Endodermal cell (in vitro differentiated cells): Measurements from ENCODE around the gene MYO5A. TPM values are rescaled to one million over a fixed set of nuclear protein-coding genes. Genes with fewer than 3 reads are reported as not detected.

Experiments
- DNase-seq: peaks from one replicate; pipeline ENCODE4 v3.0.0-alpha.2; 2017
- H3K27ac ChIP-seq: 2 replicates; pipeline ENCODE4 v1.5.1; 2013; ENCODE audit warnings: mild to moderate bottlenecking, low read depth, low read length, moderate library complexity
- H3K27me3 ChIP-seq: 2 replicates; pipeline ENCODE4 v1.6.1; 2013; ENCODE audit warnings: mild to moderate bottlenecking, low read length, moderate library complexity; ENCODE audit not compliant: insufficient read depth, control insufficient read depth, poor library complexity, severe bottlenecking
- H3K36me3 ChIP-seq: 2 replicates; pipeline ENCODE4 v1.7.0; 2013; ENCODE audit warnings: mild to moderate bottlenecking, low read length, moderate library complexity; ENCODE audit not compliant: control insufficient read depth, insufficient read depth
- H3K4me1 ChIP-seq: one replicate; pipeline ENCODE4 v1.7.0; 2013; ENCODE audit warnings: low read length; ENCODE audit not compliant: control insufficient read depth, insufficient read depth
- H3K4me3 ChIP-seq: 2 replicates; pipeline ENCODE4 v1.5.1; 2013; ENCODE audit warnings: mild to moderate bottlenecking, low read length, moderate library complexity
- H3K9ac ChIP-seq: 2 replicates; pipeline ENCODE4 v1.6.1; 2013; ENCODE audit warnings: mild to moderate bottlenecking, low read length, moderate library complexity; ENCODE audit not compliant: poor library complexity, severe bottlenecking; ENCODE audit errors: extremely low read depth
- H3K9me3 ChIP-seq: 2 replicates; pipeline ENCODE4 v1.6.1; 2013; ENCODE audit warnings: mild to moderate bottlenecking, low read length, moderate library complexity; ENCODE audit not compliant: control insufficient read depth
- H3K27ac Mint-ChIP-seq: 2 replicates; pipeline ENCODE4 v1.8.0; 2020; ENCODE audit warnings: mixed read lengths
- H3K27me3 Mint-ChIP-seq: 2 replicates; pipeline ENCODE4 v1.8.0; 2021; ENCODE audit warnings: mild to moderate bottlenecking, mixed read lengths; ENCODE audit not compliant: insufficient read depth
- H3K36me3 Mint-ChIP-seq: 2 replicates; pipeline ENCODE4 v1.8.0; 2020; ENCODE audit warnings: low read depth, mixed read lengths
- H3K4me1 Mint-ChIP-seq: 2 replicates; pipeline ENCODE4 v1.8.0; 2020; ENCODE audit warnings: mixed read lengths
- H3K4me3 Mint-ChIP-seq: 2 replicates; pipeline ENCODE4 v1.8.0; 2020; ENCODE audit warnings: mild to moderate bottlenecking, moderate library complexity, mixed read lengths
- H3K9me3 Mint-ChIP-seq: 2 replicates; pipeline ENCODE4 v1.8.0; 2020; ENCODE audit warnings: mild to moderate bottlenecking, mixed read lengths
- WGBS, 2 experiments: methylation state at CpG; one replicate each; pipeline versions ENCODE4 v1.1.5 to v1.1.7; 2013; ENCODE audit warnings: missing lambda C conversion rate in 2 of 2, mixed read lengths in 1 of 2; ENCODE audit not compliant: insufficient coverage in 1 of 2, insufficient read length in 1 of 2; 5-methylcytosine and 5-hydroxymethylcytosine counted together
- total RNA-seq, 2 donors: library from RNA; stranded (reverse); fragmentation: NEBNext Ultra II Directional in 1 of 2; extraction: Animal tissue kit (Norgen Biotek cat#: 25700) in 1 of 2; gene quantifications; 2 replicates in 1 of 2; 3 replicates in 1 of 2; pipeline ENCODE4 v1.2.1, GENCODE V29; 2021
- TF ChIP-seq, protein P1 (sequence below): fragments of 200-600 bp; sonication (generic); conservative IDR thresholded peaks from 2 replicates; pipeline ENCODE4 v1.5.0; 2021; ENCODE audit warnings: antibody characterized with exemption, mild to moderate bottlenecking

Gene MYO5A
- total RNA-seq, 2 donors from 2014 or later = 10.0 to 13.1 TPM

DNA sequence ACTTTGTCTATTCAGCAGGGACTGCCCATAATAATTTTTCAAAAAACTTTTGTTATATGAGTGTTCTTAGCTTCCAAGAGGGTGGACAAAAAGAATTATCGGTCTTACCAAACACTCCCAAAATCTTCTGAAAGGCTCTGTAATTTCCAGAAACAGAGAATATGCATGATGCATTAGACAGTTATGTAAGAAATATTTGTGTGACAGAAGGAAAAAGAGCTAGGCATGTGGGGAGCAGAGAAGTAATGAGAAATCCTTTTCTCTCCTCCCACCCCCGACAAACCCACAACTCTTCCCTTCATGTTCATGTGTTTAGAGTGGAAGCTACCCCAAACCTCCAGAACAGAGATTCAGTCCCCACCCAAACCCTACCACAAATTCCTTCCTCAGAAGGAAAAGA lies 86.8 kb downstream of the MYO5A start:
- no peak for DNase-seq
- 94 to 100% methylated on average over 1 of the region's 2 CpGs for WGBS, 2 experiments
- H3K9me3 Mint-ChIP-seq = peaks cover 17% of the 10 kb centered on the region
- H3K4me1 ChIP-seq = no peaks in the 10 kb centered on the region
- H3K27ac Mint-ChIP-seq = no peak overlapping the region
- peaks cover 6% of the 10 kb centered on the region for H3K36me3 Mint-ChIP-seq
- H3K27me3 ChIP-seq = no peaks in the 10 kb centered on the region
- H3K9ac ChIP-seq = no peak overlapping the region
- no peaks in the 10 kb centered on the region for H3K9me3 ChIP-seq
- H3K27me3 Mint-ChIP-seq = no peaks in the 10 kb centered on the region
- H3K4me3 Mint-ChIP-seq = no peak overlapping the region
- H3K4me3 ChIP-seq = no peak overlapping the region
- H3K4me1 Mint-ChIP-seq = peaks cover 13% of the 10 kb centered on the region
- H3K27ac ChIP-seq = no peak overlapping the region
- H3K36me3 ChIP-seq = no peaks in the 10 kb centered on the region
- TF ChIP-seq, protein P1, sequence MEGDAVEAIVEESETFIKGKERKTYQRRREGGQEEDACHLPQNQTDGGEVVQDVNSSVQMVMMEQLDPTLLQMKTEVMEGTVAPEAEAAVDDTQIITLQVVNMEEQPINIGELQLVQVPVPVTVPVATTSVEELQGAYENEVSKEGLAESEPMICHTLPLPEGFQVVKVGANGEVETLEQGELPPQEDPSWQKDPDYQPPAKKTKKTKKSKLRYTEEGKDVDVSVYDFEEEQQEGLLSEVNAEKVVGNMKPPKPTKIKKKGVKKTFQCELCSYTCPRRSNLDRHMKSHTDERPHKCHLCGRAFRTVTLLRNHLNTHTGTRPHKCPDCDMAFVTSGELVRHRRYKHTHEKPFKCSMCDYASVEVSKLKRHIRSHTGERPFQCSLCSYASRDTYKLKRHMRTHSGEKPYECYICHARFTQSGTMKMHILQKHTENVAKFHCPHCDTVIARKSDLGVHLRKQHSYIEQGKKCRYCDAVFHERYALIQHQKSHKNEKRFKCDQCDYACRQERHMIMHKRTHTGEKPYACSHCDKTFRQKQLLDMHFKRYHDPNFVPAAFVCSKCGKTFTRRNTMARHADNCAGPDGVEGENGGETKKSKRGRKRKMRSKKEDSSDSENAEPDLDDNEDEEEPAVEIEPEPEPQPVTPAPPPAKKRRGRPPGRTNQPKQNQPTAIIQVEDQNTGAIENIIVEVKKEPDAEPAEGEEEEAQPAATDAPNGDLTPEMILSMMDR = no peak

DNA sequence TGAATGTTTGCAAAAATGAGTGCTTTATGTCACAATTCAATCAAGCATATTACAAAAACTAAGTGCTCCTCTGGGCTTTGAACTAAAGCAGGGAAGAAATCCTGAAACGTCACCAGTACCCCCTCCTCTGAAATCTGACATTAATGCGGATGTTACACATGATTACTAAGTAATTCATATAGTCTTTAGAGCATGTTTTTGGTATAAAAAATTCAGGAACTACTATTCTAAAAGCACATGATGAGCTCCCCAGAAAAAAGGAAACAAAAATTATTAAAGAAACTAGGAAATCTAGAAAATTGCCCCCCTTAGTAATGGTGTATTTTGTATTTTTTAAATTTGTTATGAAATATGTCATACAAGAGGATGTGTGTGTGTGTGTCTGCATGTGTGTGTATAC lies 87.7 kb downstream of the MYO5A start:
- Histone ChIP-seq H3K36me3 (no peaks in the 10 kb centered on the region), H3K9ac (no peak overlapping the region), H3K4me1 (no peaks in the 10 kb centered on the region), H3K4me3 (no peak overlapping the region), H3K27me3 (no peaks in the 10 kb centered on the region), H3K27ac (no peak overlapping the region), H3K9me3 (no peaks in the 10 kb centered on the region)
- H3K4me3 Mint-ChIP-seq = no peak overlapping the region
- H3K9me3 Mint-ChIP-seq = peaks cover 9% of the 10 kb centered on the region
- H3K27me3 Mint-ChIP-seq = no peaks in the 10 kb centered on the region
- H3K36me3 Mint-ChIP-seq = peaks cover 6% of the 10 kb centered on the region
- no peak for DNase-seq
- H3K27ac Mint-ChIP-seq = no peak overlapping the region
- TF ChIP-seq, protein P1 = no peak
- peaks cover 15% of the 10 kb centered on the region for H3K4me1 Mint-ChIP-seq
- WGBS, 2 experiments = 83% methylated on average over 1 of the region's 2 CpGs; no CpG with 5 or more reads in 1 of the 2 experiments

DNA sequence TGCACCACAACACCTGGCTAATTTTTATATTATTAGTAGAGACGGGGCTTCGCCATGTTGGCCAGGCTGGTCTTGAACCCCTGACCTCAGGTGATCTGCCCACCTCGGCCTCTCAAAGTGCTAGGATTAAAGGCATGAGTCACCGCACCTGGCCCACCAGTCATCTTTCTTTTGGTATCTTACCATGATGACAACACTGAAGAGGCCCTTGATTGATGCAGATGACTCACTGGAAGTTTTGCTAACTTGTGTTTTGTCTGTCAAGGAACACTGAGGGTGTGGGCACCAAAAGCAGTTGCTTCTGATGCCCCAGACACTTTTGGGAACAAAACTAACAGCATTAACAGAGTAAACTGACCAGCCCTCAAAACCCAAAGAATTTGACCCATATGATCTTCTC lies 88.3 kb downstream of the MYO5A start:
- TF ChIP-seq, protein P1 = no peak
- WGBS, 2 experiments = 91 to 92% methylated on average over 4 of the region's 4 CpGs
- Histone ChIP-seq H3K4me3 (no peak overlapping the region), H3K9ac (no peak overlapping the region), H3K27ac (no peak overlapping the region), H3K4me1 (no peaks in the 10 kb centered on the region), H3K27me3 (no peaks in the 10 kb centered on the region), H3K36me3 (no peaks in the 10 kb centered on the region), H3K9me3 (no peaks in the 10 kb centered on the region)
- Mint-ChIP-seq H3K4me1 (peaks cover 15% of the 10 kb centered on the region), H3K9me3 (peaks cover 4% of the 10 kb centered on the region), H3K27ac (no peak overlapping the region), H3K4me3 (no peak overlapping the region), H3K36me3 (peaks cover 2% of the 10 kb centered on the region), H3K27me3 (no peaks in the 10 kb centered on the region)
- no peak for DNase-seq
